GM12865 (cell line): ENCODE data around the gene FAM20C.
"Not testable (repeated sequence)": the region's sequence is repeated elsewhere in the genome, so short reads cannot be mapped to it uniquely, and the experiment has no call there.

Source experiments
- DNase-seq: peaks from one replicate; pipeline ENCODE4 v3.0.0; 2010; ENCODE audit warnings: low read depth
- H3K4me3 ChIP-seq: 2 replicates; pipeline ENCODE4 v1.5.1; 2011; ENCODE audit warnings: mild to moderate bottlenecking, low read depth, low read length, control low read depth
- TF ChIP-seq, protein P1 (sequence below): IDR thresholded peaks from 2 replicates; pipeline ENCODE4 v1.5.1; 2011; ENCODE audit warnings: low read length, control low read depth, low read depth, inconsistent platforms; ENCODE audit not compliant: insufficient read depth; ENCODE audit errors: missing control alignments

The FAM20C gene

DNA sequence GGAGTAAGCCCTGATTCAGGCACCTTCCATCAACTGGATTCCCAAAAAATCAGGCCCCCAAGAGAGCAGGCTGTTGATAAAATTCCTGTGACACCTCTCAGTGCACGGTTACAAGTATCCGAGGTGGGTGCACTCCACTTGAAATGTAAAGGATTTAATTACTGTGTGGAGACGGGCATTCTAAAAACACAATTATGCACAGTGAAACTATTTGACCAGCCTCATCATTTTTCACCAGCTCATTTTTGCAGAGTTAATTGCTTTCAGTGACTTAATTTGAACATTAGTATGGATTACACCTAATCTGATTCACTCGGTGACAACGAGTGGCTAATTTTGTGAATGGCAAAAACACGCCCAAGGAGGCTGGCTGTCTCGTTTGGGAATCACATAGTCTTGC is 99.9 kb downstream of the FAM20C start:
- DNase-seq = no peak
- TF ChIP-seq, protein P1, sequence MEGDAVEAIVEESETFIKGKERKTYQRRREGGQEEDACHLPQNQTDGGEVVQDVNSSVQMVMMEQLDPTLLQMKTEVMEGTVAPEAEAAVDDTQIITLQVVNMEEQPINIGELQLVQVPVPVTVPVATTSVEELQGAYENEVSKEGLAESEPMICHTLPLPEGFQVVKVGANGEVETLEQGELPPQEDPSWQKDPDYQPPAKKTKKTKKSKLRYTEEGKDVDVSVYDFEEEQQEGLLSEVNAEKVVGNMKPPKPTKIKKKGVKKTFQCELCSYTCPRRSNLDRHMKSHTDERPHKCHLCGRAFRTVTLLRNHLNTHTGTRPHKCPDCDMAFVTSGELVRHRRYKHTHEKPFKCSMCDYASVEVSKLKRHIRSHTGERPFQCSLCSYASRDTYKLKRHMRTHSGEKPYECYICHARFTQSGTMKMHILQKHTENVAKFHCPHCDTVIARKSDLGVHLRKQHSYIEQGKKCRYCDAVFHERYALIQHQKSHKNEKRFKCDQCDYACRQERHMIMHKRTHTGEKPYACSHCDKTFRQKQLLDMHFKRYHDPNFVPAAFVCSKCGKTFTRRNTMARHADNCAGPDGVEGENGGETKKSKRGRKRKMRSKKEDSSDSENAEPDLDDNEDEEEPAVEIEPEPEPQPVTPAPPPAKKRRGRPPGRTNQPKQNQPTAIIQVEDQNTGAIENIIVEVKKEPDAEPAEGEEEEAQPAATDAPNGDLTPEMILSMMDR = no peak
- H3K4me3 ChIP-seq = no peak overlapping the region

GRCh38 chr7:292826-293225 is 100.5 kb downstream of the FAM20C start:
- TF ChIP-seq, protein P1 = no peak
- H3K4me3 ChIP-seq = no peak overlapping the region
- DNase-seq = no peak

DNA sequence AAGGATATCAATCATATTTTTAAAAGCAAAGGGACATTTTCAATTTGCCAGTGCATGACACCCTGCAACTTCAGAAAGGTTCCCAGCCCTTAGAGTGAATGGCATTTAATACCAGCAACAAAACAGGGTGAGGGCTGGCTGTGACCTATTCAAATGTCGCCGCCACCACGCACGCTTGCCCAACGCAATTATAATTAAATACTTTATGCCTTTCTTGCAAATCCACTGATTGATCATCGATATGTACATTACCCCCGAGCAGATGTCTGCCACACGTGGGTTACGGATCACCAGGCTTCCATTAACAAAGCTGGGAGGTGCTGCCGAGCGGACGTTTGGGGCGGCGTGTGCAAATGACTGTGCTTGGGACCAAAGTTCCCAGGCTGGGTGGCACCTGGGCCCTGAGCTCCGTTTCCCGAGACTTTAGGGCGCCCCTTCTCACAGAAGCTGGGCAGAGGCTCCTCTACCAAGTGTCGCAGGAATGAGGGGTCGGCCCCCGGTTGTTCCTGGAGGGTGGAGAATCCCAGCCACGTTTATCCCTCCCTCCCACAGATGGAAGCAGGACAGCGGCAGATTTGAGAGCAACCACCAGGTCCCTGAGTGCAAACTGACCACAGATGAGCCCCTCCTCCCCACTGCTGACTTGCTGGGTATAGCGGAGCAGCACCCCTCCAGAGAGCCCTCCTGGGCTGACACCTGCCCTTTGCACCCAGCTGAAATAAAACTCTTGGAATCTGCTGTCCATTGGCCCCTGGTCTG is 101.5 kb downstream of the FAM20C start:
- no peak for DNase-seq
- TF ChIP-seq, protein P1 = no peak
- no peak overlapping the region for H3K4me3 ChIP-seq

- no peak overlapping the region for H3K4me3 ChIP-seq
- TF ChIP-seq, protein P1 = no peak
- DNase-seq = no peak
Observed at GRCh38 chr7:294440-295154, 102.2 kb downstream of the FAM20C start.

- DNase-seq = no peak
- H3K4me3 ChIP-seq = no peak overlapping the region
- TF ChIP-seq, protein P1 = no peak
Observed at GRCh38 chr7:295155-296154, 103.1 kb downstream of the FAM20C start.

DNA sequence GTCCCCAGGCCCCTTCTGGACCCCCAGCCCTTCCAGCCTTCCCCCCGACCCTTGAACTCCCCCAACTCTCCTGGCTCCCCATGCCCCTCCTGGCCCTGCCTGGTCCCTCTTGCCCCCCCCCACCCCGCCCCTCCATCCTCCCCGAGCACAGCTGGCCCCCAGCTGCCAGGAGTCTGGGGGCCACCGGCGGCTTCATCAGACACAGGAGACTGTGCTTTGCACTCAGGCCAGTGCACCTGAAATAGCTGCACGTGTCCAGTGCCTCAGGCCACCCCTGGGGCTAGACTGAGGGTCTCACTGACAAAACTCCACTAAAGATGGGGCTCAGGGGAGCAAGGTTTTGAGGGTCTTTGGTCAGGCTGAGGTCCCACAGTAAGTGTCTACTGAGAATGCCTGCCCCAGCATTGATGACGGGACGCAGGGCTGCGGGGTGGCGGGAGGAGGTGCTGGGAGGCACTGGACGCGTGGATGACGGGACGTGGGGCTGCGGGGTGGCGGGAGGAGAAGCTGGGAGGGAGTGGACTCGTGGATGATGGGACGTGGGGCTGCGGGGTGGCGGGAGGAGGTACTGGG is 104.1 kb downstream of the FAM20C start:
- no peak overlapping the region for H3K4me3 ChIP-seq
- TF ChIP-seq, protein P1 = no peak
- DNase-seq = no peak

DNA sequence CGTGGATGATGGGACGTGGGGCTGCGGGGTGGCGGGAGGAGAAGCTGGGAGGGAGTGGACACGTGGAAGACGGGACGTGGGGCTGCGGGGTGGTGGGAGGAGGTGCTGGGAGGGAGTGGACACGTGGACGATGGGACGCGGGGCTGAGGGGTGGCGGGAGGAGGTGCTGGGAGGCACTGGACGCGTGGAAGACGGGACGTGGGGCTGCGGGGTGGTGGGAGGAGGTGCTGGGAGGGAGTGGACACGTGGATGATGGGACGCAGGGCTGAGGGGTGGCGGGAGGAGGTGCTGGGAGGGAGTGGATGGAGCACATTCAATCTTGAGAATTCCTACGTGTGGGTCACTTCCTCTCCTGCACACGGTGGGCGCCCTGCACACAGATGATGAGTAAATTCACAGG is 104.8 kb downstream of the FAM20C start:
- not testable (repeated sequence) for H3K4me3 ChIP-seq, DNase-seq
